Adrenal gland (tissue), 19 donors: ENCODE measurements around the gene IDH3A. TPM values are rescaled to one million over a fixed set of nuclear protein-coding genes. Genes with fewer than 3 reads are reported as not detected.

ENCODE experiments used
- DNase-seq, 7 donors: peaks; one replicate each; pipeline ENCODE4 v3.0.0-alpha.2; 2019 to 2020
- H3K27ac ChIP-seq, 5 donors: fragments of 200-600 bp; sonication (generic) in 4 of 5; 1 replicate in 3 of 5; 2 replicates in 2 of 5; pipeline versions ENCODE4 v1.5.1 to v1.8.0; 2016 to 2020; ENCODE audit warnings: mild to moderate bottlenecking in 1 of 5
- H3K27me3 ChIP-seq: fragments of 200-600 bp; 2 replicates; pipeline ENCODE4 v1.8.0; 2021
- H3K36me3 ChIP-seq, 2 donors: fragments of 200-600 bp; replicated peaks in 1 of 2; 1 replicate in 1 of 2; 2 replicates in 1 of 2; pipeline versions ENCODE4 v1.5.1 to v1.8.0; 2018 to 2022
- H3K4me1 ChIP-seq, 2 donors: fragments of 200-600 bp; replicated peaks in 1 of 2; 1 replicate in 1 of 2; 2 replicates in 1 of 2; pipeline versions ENCODE4 v1.5.1 to v1.8.0; 2018 to 2021
- H3K4me3 ChIP-seq, 4 donors: fragments of 200-600 bp; sonication (generic) in 3 of 4; one replicate each; pipeline ENCODE4 v1.5.1; 2016 to 2018
- H3K9me3 ChIP-seq, 3 donors: fragments of 200-600 bp; sonication (generic) in 1 of 3; replicated peaks in 1 of 3; 1 replicate in 2 of 3; 2 replicates in 1 of 3; pipeline versions ENCODE4 v1.5.1 to v1.8.0; 2016 to 2021
- CTCF ChIP-seq, 6 experiments: fragments of 450-650 bp in 4 of 6; fragments of 200-600 bp in 2 of 6; sonication (generic) in 1 of 6; IDR thresholded peaks; 1 replicate in 5 of 6; 2 replicates in 1 of 6; pipeline versions ENCODE4 v1.5.1 to v1.8.0; 2016 to 2021; ENCODE audit warnings: antibody characterized with exemption in 6 of 6, mild to moderate bottlenecking in 2 of 6, moderate library complexity in 1 of 6
- POLR2A ChIP-seq, 2 donors: fragments of 450-650 bp; IDR thresholded peaks; one replicate each; pipeline ENCODE4 v1.6.1; 2017; ENCODE audit warnings: antibody characterized with exemption in 2 of 2, mild to moderate bottlenecking in 2 of 2, moderate library complexity in 1 of 2
- WGBS, 4 donors: extraction: QIAGEN DNeasy Blood & Tissue Kit in 2 of 4; methylation state at CpG; one replicate each; pipeline versions ENCODE4 v1.1.5 to v1.1.7; 2013 to 2017; 5-methylcytosine and 5-hydroxymethylcytosine counted together
- intact Hi-C, 2 donors: fragments of 100-400 bp; cut with DNase I; formaldehyde crosslinking; loops; one replicate each; pipeline versions ENCODE4 v1.14.1 to v1.15.0; 2022 to 2023
- long read RNA-seq, 10 donors: library from polyadenylated mRNA in 3 of 10; unstranded in 2 of 10; stranded (forward) in 1 of 10; transcript quantifications; one replicate each; pipeline ENCODE4 v2.0.0 and lab custom pipeline, GENCODE V29; 2021 to 2026
- polyA plus RNA-seq, 3 donors: library from polyadenylated mRNA; stranded (reverse); fragments of 200-250 nt in 2 of 3; fragments of 350-450 nt in 1 of 3; fragmentation: Illumina TruSeq in 1 of 3; extraction: RNeasy Lipid Tissue Mini Kit (QIAGEN cat#74804) in 1 of 3; gene quantifications; one replicate each; pipeline ENCODE4 v1.2.3, GENCODE V29; 2013 to 2014
- total RNA-seq, 9 donors: library from RNA; depleted of rRNA in 4 of 9; stranded (reverse); fragments of >200 nt in 4 of 9; fragments of 120-200 nt in 1 of 9; fragmentation: NEBNext Ultra II Directional in 1 of 9; extraction: Animal tissue kit (Norgen Biotek cat#: 25700) in 1 of 9; gene quantifications; one replicate each; pipeline versions ENCODE4 v1.1.0 to v1.2.4, GENCODE V29; 2013 to 2023
- donor health status: healthy with polysubstance abuse.
- donor health status: Bipolar disorder and iron deficiency.
- donor health status: DM: yes; HTN: yes; CAD: no.
- donor health status: DM: no; HTN: no; CAD: no.
- donor health status: DM: no; HTN: no; CAD: no.
- donor health status: DM: yes; HTN: yes; CAD: no.

Gene IDH3A
- 100 to 1,000 TPM in 8 of 9 donors, 10 to 100 TPM in 1; 61.5 to 392 (median 136) TPM for total RNA-seq
- polyA plus RNA-seq, result 100 to 1,000 TPM in 1 of 3 donors, 10 to 100 TPM in 2; 26.9 to 273 (median 50.5) TPM
- long read RNA-seq, donor 1, full-length matches to known transcripts, result 61 of 83 reads
- long read RNA-seq, donor 1, partial matches to known transcripts, result 22 of 83 reads
- long read RNA-seq, donor 1, other reads (novel, unspliced or antisense), result 0 of 83 reads
- long read RNA-seq, donor 2, full-length matches to known transcripts, result 48 of 54 reads
- long read RNA-seq, donor 2, partial matches to known transcripts, result 6 of 54 reads
- long read RNA-seq, donor 2, other reads (novel, unspliced or antisense), result 0 of 54 reads
- long read RNA-seq, donor 3, full-length matches to known transcripts, result 64 of 92 reads
- long read RNA-seq, donor 3, partial matches to known transcripts, result 28 of 92 reads
- long read RNA-seq, donor 3, other reads (novel, unspliced or antisense), result 0 of 92 reads
- long read RNA-seq, donor 4, full-length matches to known transcripts, result 49 of 56 reads
- long read RNA-seq, donor 4, partial matches to known transcripts, result 2 of 56 reads
- long read RNA-seq, donor 4, other reads (novel, unspliced or antisense), result 5 of 56 reads
- long read RNA-seq, donor 5, full-length matches to known transcripts, result 170 of 196 reads
- long read RNA-seq, donor 5, partial matches to known transcripts, result 8 of 196 reads
- long read RNA-seq, donor 5, other reads (novel, unspliced or antisense), result 18 of 196 reads
- long read RNA-seq, donor 6, full-length matches to known transcripts, result 32 of 43 reads
- long read RNA-seq, donor 6, partial matches to known transcripts, result 5 of 43 reads
- long read RNA-seq, donor 6, other reads (novel, unspliced or antisense), result 6 of 43 reads
- long read RNA-seq, donor 7, full-length matches to known transcripts, result 19 of 19 reads
- long read RNA-seq, donor 7, partial matches to known transcripts, result 0 of 19 reads
- long read RNA-seq, donor 7, other reads (novel, unspliced or antisense), result 0 of 19 reads
- long read RNA-seq, donor 8, full-length matches to known transcripts, result 72 of 81 reads
- long read RNA-seq, donor 8, partial matches to known transcripts, result 9 of 81 reads
- long read RNA-seq, donor 8, other reads (novel, unspliced or antisense), result 0 of 81 reads
- long read RNA-seq, donor 9, full-length matches to known transcripts, result 44 of 103 reads
- long read RNA-seq, donor 9, partial matches to known transcripts, result 59 of 103 reads
- long read RNA-seq, donor 9, other reads (novel, unspliced or antisense), result 0 of 103 reads
- long read RNA-seq, donor 10, full-length matches to known transcripts, result 18 of 23 reads
- long read RNA-seq, donor 10, partial matches to known transcripts, result 5 of 23 reads
- long read RNA-seq, donor 10, other reads (novel, unspliced or antisense), result 0 of 23 reads

- peak; percentile 68 to 90 for TF ChIP-seq POLR2A (IDR thresholded peaks at IDR 0.05)
- TF ChIP-seq CTCF (IDR thresholded peaks at IDR 0.05), result no peak
- peak within 1 kb of the TSS; percentile 49 to 73 (median 52) for H3K4me3 ChIP-seq
- WGBS, 4 donors, result 0 to 1% (median 0%) methylated on average over 2 to 79 of the region's 79 CpGs
- H3K27ac ChIP-seq, result peak within 1 kb of the TSS; percentile 82 to 97 (median 91)
- no peaks in the 10 kb centered on the region for H3K27me3 ChIP-seq
- H3K9me3 ChIP-seq, result no peaks in the 10 kb centered on the region
- no peaks in the 10 kb centered on the region for H3K36me3 ChIP-seq
- DNase-seq, result peak; percentile 99 to 100 (median 100)
- intact Hi-C loops, result no loop called here
- H3K4me1 ChIP-seq, result peaks cover 11 to 50% of the 10 kb centered on the region in 2 donors
These were observed at the start of gene IDH3A for GRCh38 chr15:78149068-78149804. TSS of gene IDH3A (plus strand) at chr15:78149362. CDS start at chr15:78149404, 42 bp downstream.

- no peaks in the 10 kb centered on the region for H3K36me3 ChIP-seq
- peaks cover 0 to 15% of the 10 kb centered on the region in 2 donors for H3K4me1 ChIP-seq
- intact Hi-C loops, result no loop called here
- TF ChIP-seq POLR2A (IDR thresholded peaks at IDR 0.05) (no peak), CTCF (IDR thresholded peaks at IDR 0.05) (no peak)
- 92 to 100% (median 97%) methylated on average over 1 to 2 of the region's 2 CpGs; no CpG with 5 or more reads in 1 of the 4 donors for WGBS, 4 donors
- H3K27ac ChIP-seq, result no peak overlapping the region
- H3K27me3 ChIP-seq, result no peaks in the 10 kb centered on the region
- DNase-seq, result peak in 1 of 7 donors; percentile 3
- H3K4me3 ChIP-seq, result no peak overlapping the region
- no peaks in the 10 kb centered on the region for H3K9me3 ChIP-seq
These were observed 48.3 kb upstream of the IDH3A start for GRCh38 chr15:78100886-78101285.

- no peak overlapping the region for H3K27ac ChIP-seq
- WGBS, 4 donors, result 89 to 100% (median 96%) methylated on average over 2 to 5 of the region's 5 CpGs
- no peaks in the 10 kb centered on the region for H3K27me3 ChIP-seq
- TF ChIP-seq POLR2A (IDR thresholded peaks at IDR 0.05) (no peak), CTCF (IDR thresholded peaks at IDR 0.05) (no peak)
- intact Hi-C loops, result no loop called here
- no peaks in the 10 kb centered on the region for H3K36me3 ChIP-seq
- peaks cover 0 to 15% of the 10 kb centered on the region in 2 donors for H3K4me1 ChIP-seq
- H3K4me3 ChIP-seq, result no peak overlapping the region
- DNase-seq, result peak in 1 of 7 donors; percentile 4
- no peaks in the 10 kb centered on the region for H3K9me3 ChIP-seq
These were observed 47.6 kb upstream of the IDH3A start for GRCh38 chr15:78101423-78102105.
